HepG2 (cell line): Measurements from ENCODE around the gene GFER. TPM values are rescaled to one million over a fixed set of nuclear protein-coding genes. Genes with fewer than 3 reads are reported as not detected.
A peak's percentile ranks its signal among the peaks of the same experiment; 100 is the strongest.

Experiments used
- HDAC6 ChIP-seq: fragments of 200-600 bp; sonication (generic); IDR thresholded peaks from 2 replicates; pipeline ENCODE4 v1.7.0; 2017; ENCODE audit warnings: mild to moderate bottlenecking, antibody characterized with exemption, low read length, low read depth
- RXRB ChIP-seq: IDR thresholded peaks from 2 replicates; pipeline ENCODE4 v1.6.1; 2016; ENCODE audit warnings: borderline replicate concordance, missing genetic modification reagents, missing compliant biosample characterization
- ZIK1 ChIP-seq: sonication (generic); formaldehyde crosslinking; IDR thresholded peaks from 2 replicates; pipeline ENCODE4 v1.5.0; 2020; ENCODE audit warnings: mild to moderate bottlenecking, low read depth, missing genetic modification reagents, borderline replicate concordance
- ZNF207 ChIP-seq: fragments of 450-650 bp; IDR thresholded peaks from 2 replicates; pipeline ENCODE4 v1.6.1; 2016; ENCODE audit warnings: antibody characterized with exemption, borderline replicate concordance
- polyA plus RNA-seq, 8 experiments: library from polyadenylated mRNA; depleted of rRNA in 3 of 8; stranded (reverse) in 7 of 8; unstranded in 1 of 8; fragments of >200 nt; fragmentation: Illumina TruSeq in 4 of 8; extraction: Trizol in 4 of 8; gene quantifications; 2 replicates each; pipeline versions ENCODE4 v1.2.1 to v1.2.3, GENCODE V29; 2011 to 2016; ENCODE audit warnings: low read depth in 4 of 8, missing spikeins in 1 of 8, mixed read lengths in 1 of 8; ENCODE audit not compliant: insufficient read depth in 1 of 8
- total RNA-seq, 5 experiments: library from RNA; depleted of rRNA; stranded (reverse); fragments of >200 nt; fragmentation: Illumina TruSeq; extraction: Trizol; gene quantifications; 2 replicates each; pipeline ENCODE4 v1.2.3, GENCODE V29; 2016; ENCODE audit warnings: low read depth in 1 of 5
- TF ChIP-seq, protein P1 (sequence below): sonication (generic); formaldehyde crosslinking; IDR thresholded peaks from 2 replicates; pipeline ENCODE4 v1.4.0; 2020; ENCODE audit warnings: missing genetic modification reagents
- TF ChIP-seq, protein P2 (sequence below): sonication (generic); formaldehyde crosslinking; IDR thresholded peaks from 2 replicates; pipeline ENCODE4; 2020; ENCODE audit warnings: missing genetic modification reagents, mild to moderate bottlenecking, borderline replicate concordance
- TF ChIP-seq, protein P3 (sequence below): IDR thresholded peaks from 2 replicates; pipeline ENCODE4 v1.6.1; 2016
- TF ChIP-seq, protein P4 (sequence below): sonication (generic); formaldehyde crosslinking; IDR thresholded peaks from 2 replicates; pipeline ENCODE4 v1.4.0; 2020; ENCODE audit warnings: low read depth, missing genetic modification reagents

Gene GFER
- total and polyA plus RNA-seq, 2 of the 13 experiments (the other 11 are each of a cell fraction or from before 2014, with no cell fraction given), result 28.6 to 71.7 TPM

DNA sequence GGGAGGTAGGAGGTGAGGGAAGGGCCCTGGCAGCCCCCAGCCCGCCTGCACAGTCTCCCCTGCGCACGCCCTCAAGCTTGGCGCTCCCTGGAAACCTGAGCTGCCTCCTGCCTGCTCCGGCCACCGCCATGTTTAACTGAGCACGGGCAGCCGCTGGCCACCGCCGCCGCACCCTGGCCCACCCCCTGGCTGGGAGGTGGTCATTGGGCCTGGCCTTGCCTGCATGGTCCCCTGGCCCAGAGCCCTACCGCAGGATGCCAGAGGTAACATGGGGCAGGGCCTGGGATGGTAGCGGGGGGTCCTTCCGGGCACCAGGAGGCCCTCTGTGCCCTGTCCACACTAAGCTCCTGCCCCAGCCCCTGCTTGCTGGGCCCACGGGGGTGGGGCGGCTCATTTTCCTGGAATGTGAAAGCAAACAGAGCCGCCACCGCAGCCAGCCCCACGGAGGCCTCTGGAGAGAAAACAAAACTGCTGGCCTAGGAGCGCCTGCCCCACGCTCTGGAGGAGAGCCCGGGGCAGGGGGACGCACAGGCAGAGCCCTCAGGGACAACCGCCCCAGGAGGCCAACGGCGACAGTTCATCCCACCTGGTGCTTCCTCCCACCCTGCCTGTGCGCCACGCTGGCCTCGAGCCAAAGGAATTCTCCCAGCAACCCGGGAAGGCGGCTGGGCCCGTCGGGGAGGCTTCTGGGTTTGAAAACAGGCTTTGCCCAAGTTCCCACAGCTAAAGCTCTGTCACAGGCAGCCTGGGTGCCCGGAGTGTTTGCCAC lies 51.6 kb downstream of the GFER start (continued):
- TF ChIP-seq, protein P1, sequence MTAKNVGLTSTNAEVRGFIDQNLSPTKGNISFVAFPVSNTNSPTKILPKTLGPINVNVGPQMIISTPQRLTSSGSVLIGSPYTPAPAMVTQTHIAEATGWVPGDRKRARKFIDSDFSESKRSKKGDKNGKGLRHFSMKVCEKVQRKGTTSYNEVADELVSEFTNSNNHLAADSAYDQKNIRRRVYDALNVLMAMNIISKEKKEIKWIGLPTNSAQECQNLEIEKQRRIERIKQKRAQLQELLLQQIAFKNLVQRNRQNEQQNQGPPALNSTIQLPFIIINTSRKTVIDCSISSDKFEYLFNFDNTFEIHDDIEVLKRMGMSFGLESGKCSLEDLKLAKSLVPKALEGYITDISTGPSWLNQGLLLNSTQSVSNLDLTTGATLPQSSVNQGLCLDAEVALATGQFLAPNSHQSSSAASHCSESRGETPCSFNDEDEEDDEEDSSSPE (CRISPR knock-in tag), result 0 out of 2 replicates have a peak, but pooled peaks have one; percentile 32
- TF ChIP-seq, protein P2, sequence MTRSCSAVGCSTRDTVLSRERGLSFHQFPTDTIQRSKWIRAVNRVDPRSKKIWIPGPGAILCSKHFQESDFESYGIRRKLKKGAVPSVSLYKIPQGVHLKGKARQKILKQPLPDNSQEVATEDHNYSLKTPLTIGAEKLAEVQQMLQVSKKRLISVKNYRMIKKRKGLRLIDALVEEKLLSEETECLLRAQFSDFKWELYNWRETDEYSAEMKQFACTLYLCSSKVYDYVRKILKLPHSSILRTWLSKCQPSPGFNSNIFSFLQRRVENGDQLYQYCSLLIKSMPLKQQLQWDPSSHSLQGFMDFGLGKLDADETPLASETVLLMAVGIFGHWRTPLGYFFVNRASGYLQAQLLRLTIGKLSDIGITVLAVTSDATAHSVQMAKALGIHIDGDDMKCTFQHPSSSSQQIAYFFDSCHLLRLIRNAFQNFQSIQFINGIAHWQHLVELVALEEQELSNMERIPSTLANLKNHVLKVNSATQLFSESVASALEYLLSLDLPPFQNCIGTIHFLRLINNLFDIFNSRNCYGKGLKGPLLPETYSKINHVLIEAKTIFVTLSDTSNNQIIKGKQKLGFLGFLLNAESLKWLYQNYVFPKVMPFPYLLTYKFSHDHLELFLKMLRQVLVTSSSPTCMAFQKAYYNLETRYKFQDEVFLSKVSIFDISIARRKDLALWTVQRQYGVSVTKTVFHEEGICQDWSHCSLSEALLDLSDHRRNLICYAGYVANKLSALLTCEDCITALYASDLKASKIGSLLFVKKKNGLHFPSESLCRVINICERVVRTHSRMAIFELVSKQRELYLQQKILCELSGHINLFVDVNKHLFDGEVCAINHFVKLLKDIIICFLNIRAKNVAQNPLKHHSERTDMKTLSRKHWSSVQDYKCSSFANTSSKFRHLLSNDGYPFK (CRISPR knock-in tag), result peak; percentile 73
- TF ChIP-seq, protein P3, sequence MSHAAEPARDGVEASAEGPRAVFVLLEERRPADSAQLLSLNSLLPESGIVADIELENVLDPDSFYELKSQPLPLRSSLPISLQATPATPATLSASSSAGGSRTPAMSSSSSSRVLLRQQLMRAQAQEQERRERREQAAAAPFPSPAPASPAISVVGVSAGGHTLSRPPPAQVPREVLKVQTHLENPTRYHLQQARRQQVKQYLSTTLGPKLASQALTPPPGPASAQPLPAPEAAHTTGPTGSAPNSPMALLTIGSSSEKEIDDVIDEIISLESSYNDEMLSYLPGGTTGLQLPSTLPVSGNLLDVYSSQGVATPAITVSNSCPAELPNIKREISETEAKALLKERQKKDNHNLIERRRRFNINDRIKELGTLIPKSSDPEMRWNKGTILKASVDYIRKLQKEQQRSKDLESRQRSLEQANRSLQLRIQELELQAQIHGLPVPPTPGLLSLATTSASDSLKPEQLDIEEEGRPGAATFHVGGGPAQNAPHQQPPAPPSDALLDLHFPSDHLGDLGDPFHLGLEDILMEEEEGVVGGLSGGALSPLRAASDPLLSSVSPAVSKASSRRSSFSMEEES (CRISPR knock-in tag), result peak; percentile 60; the same call in 1 of the 2 replicates
- TF ChIP-seq RXRB (CRISPR knock-in tag) (peak; percentile 78), HDAC6 (no peak), ZIK1 (no peak; the same call in 1 of the 2 replicates), ZNF207 (no peak)
- TF ChIP-seq, protein P4, sequence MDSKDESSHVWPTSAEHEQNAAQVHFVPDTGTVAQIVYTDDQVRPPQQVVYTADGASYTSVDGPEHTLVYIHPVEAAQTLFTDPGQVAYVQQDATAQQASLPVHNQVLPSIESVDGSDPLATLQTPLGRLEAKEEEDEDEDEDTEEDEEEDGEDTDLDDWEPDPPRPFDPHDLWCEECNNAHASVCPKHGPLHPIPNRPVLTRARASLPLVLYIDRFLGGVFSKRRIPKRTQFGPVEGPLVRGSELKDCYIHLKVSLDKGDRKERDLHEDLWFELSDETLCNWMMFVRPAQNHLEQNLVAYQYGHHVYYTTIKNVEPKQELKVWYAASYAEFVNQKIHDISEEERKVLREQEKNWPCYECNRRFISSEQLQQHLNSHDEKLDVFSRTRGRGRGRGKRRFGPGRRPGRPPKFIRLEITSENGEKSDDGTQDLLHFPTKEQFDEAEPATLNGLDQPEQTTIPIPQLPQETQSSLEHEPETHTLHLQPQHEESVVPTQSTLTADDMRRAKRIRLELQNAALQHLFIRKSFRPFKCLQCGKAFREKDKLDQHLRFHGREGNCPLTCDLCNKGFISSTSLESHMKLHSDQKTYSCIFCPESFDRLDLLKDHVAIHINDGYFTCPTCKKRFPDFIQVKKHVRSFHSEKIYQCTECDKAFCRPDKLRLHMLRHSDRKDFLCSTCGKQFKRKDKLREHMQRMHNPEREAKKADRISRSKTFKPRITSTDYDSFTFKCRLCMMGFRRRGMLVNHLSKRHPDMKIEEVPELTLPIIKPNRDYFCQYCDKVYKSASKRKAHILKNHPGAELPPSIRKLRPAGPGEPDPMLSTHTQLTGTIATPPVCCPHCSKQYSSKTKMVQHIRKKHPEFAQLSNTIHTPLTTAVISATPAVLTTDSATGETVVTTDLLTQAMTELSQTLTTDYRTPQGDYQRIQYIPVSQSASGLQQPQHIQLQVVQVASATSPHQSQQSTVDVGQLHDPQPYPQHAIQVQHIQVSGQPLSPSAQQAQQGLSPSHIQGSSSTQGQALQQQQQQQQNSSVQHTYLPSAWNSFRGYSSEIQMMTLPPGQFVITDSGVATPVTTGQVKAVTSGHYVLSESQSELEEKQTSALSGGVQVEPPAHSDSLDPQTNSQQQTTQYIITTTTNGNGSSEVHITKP (CRISPR knock-in tag), result peak; percentile 52; the same call in 1 of the 2 replicates
